ENCODE results near the gene GNG7.

DNA sequence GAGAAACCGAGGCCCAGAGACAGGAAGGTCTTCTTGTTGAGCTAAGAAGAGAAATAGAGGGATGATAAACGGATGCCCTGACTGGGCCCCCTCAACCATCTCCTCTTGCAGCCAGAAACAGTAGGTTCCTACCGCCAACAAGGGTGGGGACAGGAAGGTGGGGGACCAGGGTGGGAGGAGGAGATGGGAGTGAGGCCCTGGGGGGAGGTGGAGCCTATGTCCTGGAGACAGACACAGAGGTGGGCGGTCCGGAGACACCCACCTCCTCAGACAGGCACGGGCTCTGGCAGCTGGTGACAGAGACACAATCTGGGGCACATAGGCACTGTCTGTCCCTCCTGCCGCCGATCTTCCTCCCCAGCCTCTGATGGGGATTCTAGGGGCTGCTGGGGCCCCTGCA, 209.6 kb downstream of the GNG7 start:
- TF ChIP-seq, protein P1, sequence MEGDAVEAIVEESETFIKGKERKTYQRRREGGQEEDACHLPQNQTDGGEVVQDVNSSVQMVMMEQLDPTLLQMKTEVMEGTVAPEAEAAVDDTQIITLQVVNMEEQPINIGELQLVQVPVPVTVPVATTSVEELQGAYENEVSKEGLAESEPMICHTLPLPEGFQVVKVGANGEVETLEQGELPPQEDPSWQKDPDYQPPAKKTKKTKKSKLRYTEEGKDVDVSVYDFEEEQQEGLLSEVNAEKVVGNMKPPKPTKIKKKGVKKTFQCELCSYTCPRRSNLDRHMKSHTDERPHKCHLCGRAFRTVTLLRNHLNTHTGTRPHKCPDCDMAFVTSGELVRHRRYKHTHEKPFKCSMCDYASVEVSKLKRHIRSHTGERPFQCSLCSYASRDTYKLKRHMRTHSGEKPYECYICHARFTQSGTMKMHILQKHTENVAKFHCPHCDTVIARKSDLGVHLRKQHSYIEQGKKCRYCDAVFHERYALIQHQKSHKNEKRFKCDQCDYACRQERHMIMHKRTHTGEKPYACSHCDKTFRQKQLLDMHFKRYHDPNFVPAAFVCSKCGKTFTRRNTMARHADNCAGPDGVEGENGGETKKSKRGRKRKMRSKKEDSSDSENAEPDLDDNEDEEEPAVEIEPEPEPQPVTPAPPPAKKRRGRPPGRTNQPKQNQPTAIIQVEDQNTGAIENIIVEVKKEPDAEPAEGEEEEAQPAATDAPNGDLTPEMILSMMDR (conservative IDR thresholded peaks at IDR 0.05): no peak
- no peak for TF ChIP-seq ZFX (IDR thresholded peaks at IDR 0.05)

Data from C4-2B (cell line).